ENCODE results near the gene ALAS1.

- TF ChIP-seq CTCF (conservative IDR thresholded peaks at IDR 0.05; ENCODE audit: low read depth, low read length) (no peak), EZH2phosphoT487 (IDR thresholded peaks at IDR 0.05; ENCODE audit: borderline replicate concordance, low read length) (no peak)
These were observed 15.0 kb downstream of the ALAS1 start for GRCh38 chr3:52213005-52213404.

Measured in PC-3 (cell line).